PC-9 (cell line): Measurements from ENCODE around the gene DHRS7.

Experiments used
- CTCF ChIP-seq: fragments of 200-600 bp; sonication (generic); conservative IDR thresholded peaks from 2 replicates; pipeline ENCODE4 v1.6.1; 2017; ENCODE audit warnings: mixed run types, antibody characterized with exemption, mild to moderate bottlenecking, moderate library complexity
- EZH2 ChIP-seq: fragments of 200-600 bp; sonication (generic); IDR thresholded peaks from 2 replicates; pipeline ENCODE4 v1.8.0; 2017; ENCODE audit warnings: antibody characterized with exemption, low read depth

- TF ChIP-seq CTCF (no peak), EZH2 (no peak)
These were observed 70.0 kb downstream of the DHRS7 start for GRCh38 chr14:60095231-60095630.
